ENCODE results near the gene DPP6.

DNA sequence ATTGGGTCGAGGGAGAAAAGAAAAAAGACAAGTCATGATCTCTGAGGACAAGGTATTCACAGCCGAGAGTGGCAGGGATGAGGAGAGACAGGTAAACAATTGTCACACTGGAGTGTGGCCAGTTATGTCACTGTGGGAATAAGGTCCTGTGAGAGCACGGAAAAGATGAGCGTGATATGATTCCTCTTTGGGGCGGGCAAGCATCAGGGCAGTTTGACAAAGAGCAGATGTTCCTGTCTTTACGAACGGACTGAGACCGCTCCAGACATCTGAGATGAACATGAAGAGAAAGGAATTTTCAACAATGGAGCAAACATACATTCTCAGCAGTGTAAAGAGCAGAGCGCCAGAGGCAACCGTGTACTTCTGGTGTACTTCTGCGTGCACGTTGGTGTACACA is 278.1 kb downstream of the DPP6 start:
- TF ChIP-seq, protein P1, sequence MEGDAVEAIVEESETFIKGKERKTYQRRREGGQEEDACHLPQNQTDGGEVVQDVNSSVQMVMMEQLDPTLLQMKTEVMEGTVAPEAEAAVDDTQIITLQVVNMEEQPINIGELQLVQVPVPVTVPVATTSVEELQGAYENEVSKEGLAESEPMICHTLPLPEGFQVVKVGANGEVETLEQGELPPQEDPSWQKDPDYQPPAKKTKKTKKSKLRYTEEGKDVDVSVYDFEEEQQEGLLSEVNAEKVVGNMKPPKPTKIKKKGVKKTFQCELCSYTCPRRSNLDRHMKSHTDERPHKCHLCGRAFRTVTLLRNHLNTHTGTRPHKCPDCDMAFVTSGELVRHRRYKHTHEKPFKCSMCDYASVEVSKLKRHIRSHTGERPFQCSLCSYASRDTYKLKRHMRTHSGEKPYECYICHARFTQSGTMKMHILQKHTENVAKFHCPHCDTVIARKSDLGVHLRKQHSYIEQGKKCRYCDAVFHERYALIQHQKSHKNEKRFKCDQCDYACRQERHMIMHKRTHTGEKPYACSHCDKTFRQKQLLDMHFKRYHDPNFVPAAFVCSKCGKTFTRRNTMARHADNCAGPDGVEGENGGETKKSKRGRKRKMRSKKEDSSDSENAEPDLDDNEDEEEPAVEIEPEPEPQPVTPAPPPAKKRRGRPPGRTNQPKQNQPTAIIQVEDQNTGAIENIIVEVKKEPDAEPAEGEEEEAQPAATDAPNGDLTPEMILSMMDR (IDR thresholded peaks at IDR 0.05), result no peak
- TF ChIP-seq EP300 (IDR thresholded peaks at IDR 0.05), result no peak
